Upper lobe of left lung (tissue), 6 donors: ENCODE measurements around the gene LCN12. TPM values are rescaled to one million over a fixed set of nuclear protein-coding genes. Genes with fewer than 3 reads are reported as not detected.

Experiments
- ATAC-seq, 2 donors: fragments of 200-7000 bp; cut with Tn5 transposase; one replicate each; pipeline ENCODE4 v1.9.1; 2022; ENCODE audit warnings: mild to moderate bottlenecking in 2 of 2, moderate library complexity in 2 of 2; ENCODE audit not compliant: low FRiP score in 2 of 2
- DNase-seq, 2 donors: peaks; one replicate each; pipeline ENCODE4 v3.0.0-alpha.2; 2019 to 2020
- H3K27ac ChIP-seq, 4 donors: fragments of 200-600 bp; sonication (generic); one replicate each; pipeline ENCODE4 v1.5.1; 2016 to 2019
- H3K27me3 ChIP-seq, 4 donors: fragments of 200-600 bp; sonication (generic); one replicate each; pipeline ENCODE4 v1.5.1; 2017 to 2019
- H3K36me3 ChIP-seq, 4 donors: fragments of 200-600 bp; sonication (generic); one replicate each; pipeline ENCODE4 v1.5.1; 2016 to 2019
- H3K4me1 ChIP-seq, 4 donors: fragments of 200-600 bp; sonication (generic); one replicate each; pipeline ENCODE4 v1.5.1; 2018 to 2019
- H3K4me3 ChIP-seq, 4 donors: fragments of 200-600 bp; sonication (generic); one replicate each; pipeline ENCODE4 v1.5.1; 2017 to 2019; ENCODE audit warnings: mild to moderate bottlenecking in 2 of 4, moderate library complexity in 1 of 4
- H3K9me3 ChIP-seq, 4 donors: fragments of 200-600 bp; sonication (generic); one replicate each; pipeline ENCODE4 v1.5.1; 2018 to 2019
- EP300 ChIP-seq, 4 donors: sonication (generic); formaldehyde crosslinking; IDR thresholded peaks; one replicate each; pipeline ENCODE4 v1.5.1; 2017; ENCODE audit warnings: antibody characterized with exemption in 4 of 4, control low read depth in 2 of 4
- POLR2A ChIP-seq, 4 donors: fragments of 450-650 bp; IDR thresholded peaks; one replicate each; pipeline ENCODE4 v1.5.1; 2016 to 2017; ENCODE audit warnings: antibody characterized with exemption in 4 of 4, mild to moderate bottlenecking in 2 of 4
- POLR2AphosphoS5 ChIP-seq, 2 donors: sonication (generic); formaldehyde crosslinking; IDR thresholded peaks; one replicate each; pipeline ENCODE4 v1.5.1; 2017; ENCODE audit warnings: antibody characterized with exemption in 2 of 2
- WGBS, 2 donors: methylation state at CpG; one replicate each; pipeline ENCODE4 v1.1.5; 2017 to 2018; 5-methylcytosine and 5-hydroxymethylcytosine counted together
- total RNA-seq, 6 donors: library from RNA; depleted of rRNA in 4 of 6; stranded (reverse); fragments of >200 nt in 4 of 6; gene quantifications; one replicate each; pipeline versions ENCODE4 v1.1.0 to v1.2.1, GENCODE V29; 2016 to 2021
- TF ChIP-seq, protein P1 (sequence below), 6 experiments: fragments of 450-650 bp in 4 of 6; fragments of 200-600 bp in 2 of 6; sonication (generic) in 2 of 6; IDR thresholded peaks; one replicate each; pipeline ENCODE4 v1.5.1; 2016 to 2019; ENCODE audit warnings: antibody characterized with exemption in 6 of 6
- donor health status: DM: no; HTN: no; CAD: no; lungs with moderate emphysema.
- donor health status: DM: no; HTN: yes; CAD: no; lungs with severe emphysema.

Gene LCN12
- total RNA-seq, 6 donors from 2014 or later: 0.89 to 5.2 (median 2.3) TPM; not detected in 1

DNA sequence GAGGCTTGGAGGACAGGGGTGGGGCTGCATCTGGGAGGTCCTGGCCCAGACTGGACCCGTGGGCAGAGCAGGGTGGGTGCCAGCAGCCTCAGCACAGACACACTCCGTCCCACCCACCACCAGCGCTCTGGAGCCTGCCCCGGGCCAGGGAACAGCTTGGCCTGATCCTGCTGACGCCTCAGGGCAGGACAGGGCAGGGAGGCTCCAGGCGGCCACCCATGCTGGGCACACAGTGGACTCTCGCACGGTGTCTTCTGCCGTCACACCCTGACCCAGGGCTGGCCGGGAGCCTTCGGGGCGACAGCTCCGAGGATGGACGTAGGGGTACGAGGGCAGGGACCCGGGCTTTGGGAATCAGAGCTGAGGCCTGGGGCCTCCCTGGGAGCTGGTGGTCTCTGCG is 17.1 kb downstream of the LCN12 start:
- WGBS, 2 donors: 93 to 98% methylated on average over 3 to 10 of the region's 17 CpGs
- Histone ChIP-seq H3K4me3 (no peak overlapping the region), H3K27ac (no peak overlapping the region), H3K27me3 (no peaks in the 10 kb centered on the region), H3K36me3 (no peaks in the 10 kb centered on the region), H3K4me1 (peaks cover 7 to 24% (median 10%) of the 10 kb centered on the region in 4 donors), H3K9me3 (no peaks in the 10 kb centered on the region)
- ATAC-seq (no peak), DNase-seq (peak in 1 of 2 donors; percentile 79)
- no peak for TF ChIP-seq POLR2A (IDR thresholded peaks at IDR 0.05)
- TF ChIP-seq, protein P1, sequence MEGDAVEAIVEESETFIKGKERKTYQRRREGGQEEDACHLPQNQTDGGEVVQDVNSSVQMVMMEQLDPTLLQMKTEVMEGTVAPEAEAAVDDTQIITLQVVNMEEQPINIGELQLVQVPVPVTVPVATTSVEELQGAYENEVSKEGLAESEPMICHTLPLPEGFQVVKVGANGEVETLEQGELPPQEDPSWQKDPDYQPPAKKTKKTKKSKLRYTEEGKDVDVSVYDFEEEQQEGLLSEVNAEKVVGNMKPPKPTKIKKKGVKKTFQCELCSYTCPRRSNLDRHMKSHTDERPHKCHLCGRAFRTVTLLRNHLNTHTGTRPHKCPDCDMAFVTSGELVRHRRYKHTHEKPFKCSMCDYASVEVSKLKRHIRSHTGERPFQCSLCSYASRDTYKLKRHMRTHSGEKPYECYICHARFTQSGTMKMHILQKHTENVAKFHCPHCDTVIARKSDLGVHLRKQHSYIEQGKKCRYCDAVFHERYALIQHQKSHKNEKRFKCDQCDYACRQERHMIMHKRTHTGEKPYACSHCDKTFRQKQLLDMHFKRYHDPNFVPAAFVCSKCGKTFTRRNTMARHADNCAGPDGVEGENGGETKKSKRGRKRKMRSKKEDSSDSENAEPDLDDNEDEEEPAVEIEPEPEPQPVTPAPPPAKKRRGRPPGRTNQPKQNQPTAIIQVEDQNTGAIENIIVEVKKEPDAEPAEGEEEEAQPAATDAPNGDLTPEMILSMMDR (IDR thresholded peaks at IDR 0.05): no peak
- TF ChIP-seq EP300 (IDR thresholded peaks at IDR 0.05): no peak
- no peak for TF ChIP-seq POLR2AphosphoS5 (IDR thresholded peaks at IDR 0.05)

DNA sequence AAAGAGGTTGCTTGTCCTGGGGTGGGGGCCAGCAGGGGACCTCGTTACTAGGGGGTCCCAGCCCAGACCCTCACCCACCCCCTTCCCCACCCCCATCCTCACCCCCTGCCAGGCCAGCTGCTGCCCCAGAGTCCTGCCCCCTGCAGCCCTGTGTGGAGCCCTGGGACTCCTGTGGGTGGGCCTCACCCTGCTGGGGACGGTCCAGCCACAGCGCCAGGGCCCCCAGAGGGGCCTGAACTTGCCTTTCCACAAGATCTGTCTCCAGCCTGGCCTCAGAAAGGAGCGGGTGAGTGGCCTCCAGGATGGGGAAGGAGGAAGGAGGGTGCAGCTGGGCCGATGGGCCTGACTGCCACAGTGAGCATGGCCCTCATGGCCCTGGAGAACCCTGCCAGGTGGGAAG is 17.7 kb downstream of the LCN12 start:
- ATAC-seq (no peak), DNase-seq (peak in 1 of 2 donors; percentile 47)
- no peak overlapping the region for H3K27ac ChIP-seq
- no peaks in the 10 kb centered on the region for H3K27me3 ChIP-seq
- no peaks in the 10 kb centered on the region for H3K36me3 ChIP-seq
- no peaks in the 10 kb centered on the region for H3K9me3 ChIP-seq
- WGBS, 2 donors: 67 to 86% methylated on average over 2 to 5 of the region's 5 CpGs
- no peak overlapping the region for H3K4me3 ChIP-seq
- peaks cover 7 to 23% (median 8%) of the 10 kb centered on the region in 4 donors for H3K4me1 ChIP-seq
- TF ChIP-seq POLR2A (IDR thresholded peaks at IDR 0.05) (no peak), EP300 (IDR thresholded peaks at IDR 0.05) (no peak), POLR2AphosphoS5 (IDR thresholded peaks at IDR 0.05) (no peak)

DNA sequence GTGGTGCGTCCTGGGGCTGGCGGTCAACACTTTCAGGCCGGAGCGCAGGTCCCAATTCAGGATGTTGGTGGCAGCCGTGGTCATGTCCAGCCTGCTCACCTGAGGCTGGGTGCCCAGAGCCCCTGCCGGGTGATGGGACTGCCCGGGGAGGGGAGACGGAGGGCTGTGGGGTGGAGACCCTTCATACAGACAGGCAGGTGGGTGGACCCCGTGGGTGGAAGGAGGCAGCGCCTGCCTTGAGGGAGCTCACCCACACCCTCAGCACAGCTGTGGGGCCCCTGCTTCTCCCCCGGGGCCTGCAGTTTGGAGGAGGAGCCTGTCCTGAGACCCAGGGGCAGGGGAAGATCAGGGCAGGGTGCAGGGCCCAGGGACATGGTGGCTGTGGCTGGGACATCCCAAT is 18.3 kb downstream of the LCN12 start:
- 86 to 88% methylated on average over 1 to 10 of the region's 11 CpGs for WGBS, 2 donors
- DNase-seq: peak in 1 of 2 donors; percentile 58
- Histone ChIP-seq H3K27ac (no peak overlapping the region), H3K4me3 (no peak overlapping the region), H3K36me3 (no peaks in the 10 kb centered on the region), H3K4me1 (peaks cover 13 to 28% (median 14%) of the 10 kb centered on the region in 4 donors), H3K9me3 (no peaks in the 10 kb centered on the region), H3K27me3 (no peaks in the 10 kb centered on the region)
- TF ChIP-seq POLR2AphosphoS5 (IDR thresholded peaks at IDR 0.05) (no peak), EP300 (IDR thresholded peaks at IDR 0.05) (no peak), POLR2A (IDR thresholded peaks at IDR 0.05) (no peak)
- TF ChIP-seq, protein P1 (IDR thresholded peaks at IDR 0.05): no peak
- no peak for ATAC-seq

DNA sequence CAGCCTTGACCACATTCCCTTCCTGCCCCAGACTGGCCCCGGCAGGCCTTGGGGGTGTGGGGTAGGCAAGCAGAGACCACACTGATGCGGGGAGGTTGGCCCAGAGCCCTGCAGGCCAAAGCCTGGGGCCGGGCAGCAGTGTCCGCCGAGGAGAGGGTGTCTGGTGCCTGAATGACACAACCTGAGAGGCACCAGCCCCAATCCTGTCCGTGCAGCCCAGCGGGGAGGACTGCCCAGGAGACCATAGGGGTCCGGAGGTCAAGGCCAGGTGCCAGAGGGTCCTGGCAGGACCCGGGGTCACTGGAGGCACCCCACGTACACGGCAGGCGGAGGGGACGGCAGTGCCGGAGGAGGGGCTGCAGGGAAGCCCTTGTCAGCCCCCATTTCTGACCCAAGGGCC is 19.7 kb downstream of the LCN12 start:
- TF ChIP-seq POLR2AphosphoS5 (IDR thresholded peaks at IDR 0.05) (no peak), EP300 (IDR thresholded peaks at IDR 0.05) (no peak), POLR2A (IDR thresholded peaks at IDR 0.05) (no peak)
- TF ChIP-seq, protein P1 (IDR thresholded peaks at IDR 0.05): no peak
- WGBS, 2 donors: 82% methylated on average over 11 of the region's 14 CpGs; no CpG with 5 or more reads in 1 of the 2 donors
- DNase-seq (peak in 1 of 2 donors; percentile 73), ATAC-seq (no peak)
- Histone ChIP-seq H3K36me3 (no peaks in the 10 kb centered on the region), H3K27me3 (no peaks in the 10 kb centered on the region), H3K4me3 (no peak overlapping the region), H3K27ac (no peak overlapping the region), H3K4me1 (peaks cover 21 to 31% (median 24%) of the 10 kb centered on the region in 4 donors), H3K9me3 (no peaks in the 10 kb centered on the region)

DNA sequence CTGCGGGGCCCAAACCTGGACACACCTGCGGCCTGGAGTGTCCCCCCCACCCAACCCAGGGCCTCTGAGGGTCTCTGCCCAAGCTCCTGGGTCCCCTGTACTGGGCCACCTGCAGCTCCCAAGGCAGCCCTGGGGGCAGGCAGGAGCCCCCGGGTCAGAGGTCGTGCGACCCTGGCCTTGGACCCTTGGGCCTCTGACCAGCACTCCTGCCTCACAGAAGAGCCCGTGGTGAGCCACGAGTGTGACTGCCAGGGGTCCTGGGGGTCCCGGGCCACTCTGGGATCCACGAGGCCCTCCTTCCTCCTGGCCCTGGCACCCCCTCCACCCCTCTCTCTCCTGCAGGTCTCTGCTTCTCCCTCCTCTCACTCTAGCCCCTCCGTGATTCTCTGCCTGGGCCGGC is 20.3 kb downstream of the LCN12 start:
- Histone ChIP-seq H3K27ac (no peak overlapping the region), H3K4me3 (no peak overlapping the region), H3K4me1 (peaks cover 27 to 37% (median 29%) of the 10 kb centered on the region in 4 donors), H3K36me3 (no peaks in the 10 kb centered on the region), H3K9me3 (no peaks in the 10 kb centered on the region), H3K27me3 (no peaks in the 10 kb centered on the region)
- TF ChIP-seq POLR2A (IDR thresholded peaks at IDR 0.05) (no peak), POLR2AphosphoS5 (IDR thresholded peaks at IDR 0.05) (no peak), EP300 (IDR thresholded peaks at IDR 0.05) (no peak)
- TF ChIP-seq, protein P1 (IDR thresholded peaks at IDR 0.05): no peak
- 65 to 90% methylated on average over 3 to 7 of the region's 11 CpGs for WGBS, 2 donors
- ATAC-seq: no peak
- peak in 1 of 2 donors; percentile 66 for DNase-seq
